H9 (cell line): ENCODE data around the gene DEDD2. TPM values are rescaled to one million over a fixed set of nuclear protein-coding genes. Genes with fewer than 3 reads are reported as not detected.
A peak's percentile ranks its signal among the peaks of the same experiment; 100 is the strongest.

ENCODE experiments used
- DNase-seq: peaks from one replicate; pipeline ENCODE4 v3.0.0-alpha.2; 2017
- H2AFZ ChIP-seq: one replicate; pipeline ENCODE4 v1.6.1; 2013; ENCODE audit warnings: mild to moderate bottlenecking, low read length, control low read depth, moderate library complexity
- H2AK5ac ChIP-seq: 2 replicates; pipeline ENCODE4 v1.6.1; 2013; ENCODE audit warnings: low read length, control low read depth, mixed read lengths; ENCODE audit not compliant: insufficient read length
- H2BK120ac ChIP-seq: one replicate; pipeline ENCODE4 v1.6.1; 2013; ENCODE audit warnings: low read depth, mild to moderate bottlenecking, low read length, control low read depth, inconsistent platforms; ENCODE audit not compliant: poor library complexity, severe bottlenecking
- H2BK12ac ChIP-seq: 2 replicates; pipeline ENCODE4 v1.6.1; 2013; ENCODE audit warnings: low read length, control low read depth, mixed read lengths, low read depth; ENCODE audit not compliant: insufficient read length
- H2BK15ac ChIP-seq: 2 replicates; pipeline ENCODE4 v1.6.1; 2013; ENCODE audit warnings: low read depth, low read length, control low read depth
- H2BK20ac ChIP-seq: one replicate; pipeline ENCODE4 v1.6.1; 2013; ENCODE audit warnings: low read depth, mild to moderate bottlenecking, low read length, control low read depth, inconsistent platforms; ENCODE audit not compliant: poor library complexity, severe bottlenecking
- H2BK5ac ChIP-seq: 2 replicates; pipeline ENCODE4 v1.6.1; 2013; ENCODE audit warnings: low read length, control low read depth, mixed read lengths; ENCODE audit not compliant: insufficient read length
- H3K14ac ChIP-seq: 2 replicates; pipeline ENCODE4 v1.6.1; 2013; ENCODE audit warnings: low read length, control low read depth; ENCODE audit not compliant: insufficient read depth
- H3K18ac ChIP-seq: 2 replicates; pipeline ENCODE4 v1.6.1; 2013; ENCODE audit warnings: low read depth, mild to moderate bottlenecking, mixed read lengths, low read length, control low read depth; ENCODE audit not compliant: insufficient read length
- H3K23ac ChIP-seq: 2 replicates; pipeline ENCODE4 v1.6.1; 2013; ENCODE audit warnings: low read length, control low read depth, mixed read lengths, low read depth; ENCODE audit not compliant: insufficient read length
- H3K23me2 ChIP-seq: 2 replicates; pipeline ENCODE4 v1.6.1; 2013; ENCODE audit warnings: low read depth, mild to moderate bottlenecking, mixed read lengths, low read length, control low read depth; ENCODE audit not compliant: insufficient read length, poor library complexity, severe bottlenecking
- H3K27ac ChIP-seq: 2 replicates; pipeline ENCODE4 v1.5.1; 2013; ENCODE audit warnings: low read length, control low read depth, mixed read lengths, low read depth; ENCODE audit not compliant: insufficient read length
- H3K27me3 ChIP-seq: 2 replicates; pipeline ENCODE4 v1.6.1; 2013; ENCODE audit warnings: low read length, control low read depth, inconsistent platforms; ENCODE audit not compliant: insufficient read depth
- H3K4ac ChIP-seq: 2 replicates; pipeline ENCODE4 v1.6.1; 2013; ENCODE audit warnings: low read depth, mild to moderate bottlenecking, control low read depth, inconsistent platforms, low read length, moderate library complexity
- H3K4me1 ChIP-seq: 2 replicates; pipeline ENCODE4 v1.6.1; 2013; ENCODE audit warnings: low read length, control low read depth, inconsistent platforms; ENCODE audit not compliant: insufficient read depth
- H3K4me2 ChIP-seq: 2 replicates; pipeline ENCODE4 v1.6.1; 2013; ENCODE audit warnings: low read length, control low read depth, mixed read lengths; ENCODE audit not compliant: insufficient read length, insufficient read depth
- H3K56ac ChIP-seq: 2 replicates; pipeline ENCODE4 v1.6.1; 2013; ENCODE audit warnings: low read depth, mild to moderate bottlenecking, mixed read lengths, low read length, control low read depth; ENCODE audit not compliant: insufficient read length
- H3K79me1 ChIP-seq: 2 replicates; pipeline ENCODE4 v1.6.1; 2013; ENCODE audit warnings: low read depth, mild to moderate bottlenecking, moderate library complexity, low read length, control low read depth, inconsistent platforms; ENCODE audit not compliant: insufficient read depth, poor library complexity, severe bottlenecking
- H3K79me2 ChIP-seq: 2 replicates; pipeline ENCODE4 v1.6.1; 2013; ENCODE audit warnings: low read length, control low read depth, inconsistent platforms; ENCODE audit not compliant: insufficient read depth
- H3K9ac ChIP-seq: 2 replicates; pipeline ENCODE4 v1.6.1; 2013; ENCODE audit warnings: low read length, control low read depth, mixed read lengths; ENCODE audit not compliant: insufficient read length; ENCODE audit errors: extremely low read depth
- H3K9me3 ChIP-seq: one replicate; pipeline ENCODE4 v1.6.1; 2013; ENCODE audit warnings: low read depth, low read length, inconsistent platforms; ENCODE audit not compliant: control insufficient read depth
- H3T11ph ChIP-seq: one replicate; pipeline ENCODE4 v1.6.1; 2013; ENCODE audit warnings: mild to moderate bottlenecking, low read length, control low read depth, inconsistent platforms
- H4K20me1 ChIP-seq: one replicate; pipeline ENCODE4 v1.6.1; 2013; ENCODE audit not compliant: control insufficient read depth, insufficient read length, insufficient read depth
- H4K5ac ChIP-seq: 2 replicates; pipeline ENCODE4 v1.6.1; 2013; ENCODE audit warnings: low read depth, mild to moderate bottlenecking, mixed read lengths, low read length, control low read depth; ENCODE audit not compliant: insufficient read length
- H4K8ac ChIP-seq: replicated peaks from 2 replicates; pipeline ENCODE4 v1.6.1; 2013; ENCODE audit warnings: low read length, control low read depth, mixed read lengths, low read depth; ENCODE audit not compliant: insufficient read length
- H4K91ac ChIP-seq: 2 replicates; pipeline ENCODE4 v1.6.1; 2013; ENCODE audit warnings: low read depth, mild to moderate bottlenecking, moderate library complexity, mixed read lengths, low read length, control low read depth; ENCODE audit not compliant: insufficient read length
- H3K27ac Mint-ChIP-seq, 3 experiments: 2 replicates in 2 of 3; 3 replicates in 1 of 3; pipeline ENCODE4 v1.8.0; 2020 to 2021; ENCODE audit warnings: mixed read lengths in 3 of 3, mild to moderate bottlenecking in 1 of 3, moderate library complexity in 1 of 3
- H3K27me3 Mint-ChIP-seq: 2 replicates; pipeline ENCODE4 v1.8.0; 2021; ENCODE audit warnings: low read depth, mild to moderate bottlenecking, moderate library complexity, mixed read lengths
- H3K36me3 Mint-ChIP-seq, 3 experiments: 2 replicates in 2 of 3; 3 replicates in 1 of 3; pipeline ENCODE4 v1.8.0; 2020 to 2021; ENCODE audit warnings: low read depth in 3 of 3, mixed read lengths in 3 of 3; ENCODE audit not compliant: insufficient read depth in 1 of 3
- H3K4me1 Mint-ChIP-seq, 2 experiments: 2 replicates each; pipeline ENCODE4 v1.8.0; 2020; ENCODE audit warnings: mixed read lengths in 2 of 2
- H3K4me3 Mint-ChIP-seq, 2 experiments: 2 replicates in 1 of 2; 3 replicates in 1 of 2; pipeline ENCODE4 v1.8.0; 2020 to 2021; ENCODE audit warnings: mild to moderate bottlenecking in 2 of 2, mixed read lengths in 2 of 2, moderate library complexity in 1 of 2
- H3K9me3 Mint-ChIP-seq, 2 experiments: 2 replicates in 1 of 2; 3 replicates in 1 of 2; pipeline ENCODE4 v1.8.0; 2020; ENCODE audit warnings: mild to moderate bottlenecking in 2 of 2, mixed read lengths in 2 of 2, moderate library complexity in 1 of 2
- WGBS: extraction: QIAGEN DNeasy Blood & Tissue Kit; methylation state at CpG from one replicate; pipeline ENCODE4 v1.1.7; 2013; ENCODE audit warnings: missing lambda C conversion rate, low lambda C conversion rate, mixed read lengths; ENCODE audit not compliant: insufficient read length; ENCODE audit errors: extremely low coverage; 5-methylcytosine and 5-hydroxymethylcytosine counted together
- total RNA-seq: library from RNA; stranded (reverse); gene quantifications from 2 replicates; pipeline ENCODE4 v1.2.1, GENCODE V29; 2021
- TF ChIP-seq, protein P1 (sequence below): fragments of 200-600 bp; sonication (generic); conservative IDR thresholded peaks from 3 replicates; pipeline ENCODE4 v1.8.0; 2021; ENCODE audit warnings: antibody characterized with exemption, mild to moderate bottlenecking

DEDD2 gene
- total RNA-seq, 1 experiment from 2014 or later = 32.3 TPM

DNA sequence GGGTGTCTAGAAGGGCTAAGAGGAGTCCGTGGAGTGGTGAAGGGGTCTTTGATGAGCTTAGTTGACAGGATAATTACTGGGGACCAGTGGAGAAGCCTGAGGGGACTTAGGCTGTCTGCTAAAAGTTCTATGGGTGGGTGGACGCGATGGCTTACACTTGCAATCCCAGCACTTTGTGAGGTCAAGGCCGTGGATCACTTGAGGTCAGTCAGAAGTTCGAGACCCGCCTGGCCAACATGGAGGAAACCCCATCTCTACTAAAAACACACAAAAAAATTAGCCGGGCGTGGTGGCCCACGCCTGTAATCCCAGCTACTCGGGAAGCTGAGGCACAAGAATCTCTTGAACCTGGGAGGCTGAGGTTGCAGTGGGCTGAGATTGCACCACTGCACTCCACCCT is 27.8 kb upstream of the DEDD2 start:
- H3K27ac Mint-ChIP-seq = peak overlapping the region; percentile 20 to 81 (median 30); a peak in 6 of 7 replicates
- Histone ChIP-seq H2BK5ac (no peak overlapping the region), H4K8ac (no peak overlapping the region), H3K56ac (no peak overlapping the region), H3K9ac (no peak overlapping the region), H3K4me2 (peak overlapping the region; percentile 96), H3K79me1 (no peaks in the 10 kb centered on the region), H3K27me3 (no peaks in the 10 kb centered on the region), H3K4ac (no peak overlapping the region), H2AFZ (no peak overlapping the region), H3K23ac (no peak overlapping the region), H2BK15ac (no peak overlapping the region), H4K91ac (no peak overlapping the region), H3K18ac (no peak overlapping the region), H3K4me1 (no peaks in the 10 kb centered on the region; the same call in 1 of the 2 replicates), H2BK12ac (no peak overlapping the region), H4K5ac (no peak overlapping the region), H4K20me1 (no peaks in the 10 kb centered on the region), H3K79me2 (no peaks in the 10 kb centered on the region; the same call in 1 of the 2 replicates), H3K14ac (no peak overlapping the region), H2BK120ac (no peak overlapping the region), H3K9me3 (no peaks in the 10 kb centered on the region), H2AK5ac (no peak overlapping the region), H3T11ph (no peak overlapping the region), H3K27ac (no peak overlapping the region), H2BK20ac (no peak overlapping the region), H3K23me2 (peaks cover 4% of the 10 kb centered on the region)
- TF ChIP-seq, protein P1, sequence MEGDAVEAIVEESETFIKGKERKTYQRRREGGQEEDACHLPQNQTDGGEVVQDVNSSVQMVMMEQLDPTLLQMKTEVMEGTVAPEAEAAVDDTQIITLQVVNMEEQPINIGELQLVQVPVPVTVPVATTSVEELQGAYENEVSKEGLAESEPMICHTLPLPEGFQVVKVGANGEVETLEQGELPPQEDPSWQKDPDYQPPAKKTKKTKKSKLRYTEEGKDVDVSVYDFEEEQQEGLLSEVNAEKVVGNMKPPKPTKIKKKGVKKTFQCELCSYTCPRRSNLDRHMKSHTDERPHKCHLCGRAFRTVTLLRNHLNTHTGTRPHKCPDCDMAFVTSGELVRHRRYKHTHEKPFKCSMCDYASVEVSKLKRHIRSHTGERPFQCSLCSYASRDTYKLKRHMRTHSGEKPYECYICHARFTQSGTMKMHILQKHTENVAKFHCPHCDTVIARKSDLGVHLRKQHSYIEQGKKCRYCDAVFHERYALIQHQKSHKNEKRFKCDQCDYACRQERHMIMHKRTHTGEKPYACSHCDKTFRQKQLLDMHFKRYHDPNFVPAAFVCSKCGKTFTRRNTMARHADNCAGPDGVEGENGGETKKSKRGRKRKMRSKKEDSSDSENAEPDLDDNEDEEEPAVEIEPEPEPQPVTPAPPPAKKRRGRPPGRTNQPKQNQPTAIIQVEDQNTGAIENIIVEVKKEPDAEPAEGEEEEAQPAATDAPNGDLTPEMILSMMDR = no peak
- H3K36me3 Mint-ChIP-seq = peaks cover 3 to 25% (median 19%) of the 10 kb centered on the region in 3 experiments; a peak in 6 of 7 replicates
- DNase-seq = no peak
- peaks cover 29 to 38% of the 10 kb centered on the region in 2 experiments for H3K4me1 Mint-ChIP-seq
- WGBS = no CpG with 5 or more reads among the region's 10 CpGs
- no peaks in the 10 kb centered on the region for H3K9me3 Mint-ChIP-seq
- H3K27me3 Mint-ChIP-seq = no peaks in the 10 kb centered on the region; the same call in 1 of the 2 replicates
- peak overlapping the region in 1 of 2 experiments; percentile 95; a peak in 3 of 5 replicates for H3K4me3 Mint-ChIP-seq
